ENCODE measurements around the gene FAM227A.

Gene FAM227A

GRCh38 chr22:38531251-38531938, 124.8 kb downstream of the FAM227A start:
- no peak for DNase-seq

Measured in NCI-H510A treated with DMSO at 0.1 percent for 48 hours (cell line).